ENCODE data around the gene ABCB10. TPM values are rescaled to one million over a fixed set of nuclear protein-coding genes. Genes with fewer than 3 reads are reported as not detected.

Gene ABCB10
- polyA plus RNA-seq (2013, experiment 1 of 2) = 7.1 TPM
- polyA plus RNA-seq (2013, experiment 2 of 2) = 7.7 TPM

GRCh38 chr1:229558460-229559335 is at the start of gene ABCB10:
ABCB10 (minus strand) TSS chr1:229558707; CDS start chr1:229558652, 55 bp downstream.
- H3K14ac ChIP-seq (ENCODE audit: low read length) = peak within 1 kb of the TSS; percentile 98
- H3K27ac ChIP-seq (replicated peaks; ENCODE audit: low read length) = peak within 1 kb of the TSS; percentile 89
- peak within 1 kb of the TSS; percentile 94 for H3K9ac ChIP-seq (ENCODE audit: low read depth, low read length, poor library complexity)
- peak within 1 kb of the TSS; percentile 96 for H3K18ac ChIP-seq (ENCODE audit: low read length)
- peak within 1 kb of the TSS; percentile 27 for H2BK120ac ChIP-seq (ENCODE audit: low read depth, low read length)
- H3K79me1 ChIP-seq (ENCODE audit: low read depth, low read length) = no peaks in the 10 kb centered on the region
- H3K4me3 ChIP-seq (ENCODE audit: low read length in 2 of 2) = peak within 1 kb of the TSS; percentile 76 to 96
- DNase-seq (ENCODE audit: low spot score) = peak; percentile 98
- WGBS, 2 donors (ENCODE audit: extremely low coverage in 2 of 2, insufficient read length in 2 of 2, insufficient replicate concordance in 1 of 2) = no CpG with 5 or more reads among the region's 109 CpGs
- H2AFZ ChIP-seq (ENCODE audit: low read length) = peak within 1 kb of the TSS; percentile 89
- no peak within 1 kb of the TSS for H3K4ac ChIP-seq (ENCODE audit: low read length)
- H3K27me3 ChIP-seq (ENCODE audit: control insufficient read depth in 3 of 3, insufficient read depth in 3 of 3, low read depth in 1 of 3, low read length in 3 of 3) = no peaks in the 10 kb centered on the region
- H3K23ac ChIP-seq (ENCODE audit: low read depth, low read length, poor library complexity) = peak within 1 kb of the TSS; percentile 95
- peak within 1 kb of the TSS; percentile 78 for H3K4me2 ChIP-seq (ENCODE audit: insufficient read depth, low read length, poor library complexity, severe bottlenecking)
- peak within 1 kb of the TSS; percentile 84 for H2BK15ac ChIP-seq (ENCODE audit: low read length)
- H3K4me1 ChIP-seq (ENCODE audit: control insufficient read depth in 2 of 2, insufficient read depth in 1 of 2, low read depth in 1 of 2, low read length in 2 of 2) = peaks cover 9 to 14% of the 10 kb centered on the region in 2 donors
- no peak within 1 kb of the TSS for H2BK12ac ChIP-seq (ENCODE audit: low read length)
- no peaks in the 10 kb centered on the region for H3K9me3 ChIP-seq (replicated peaks in 1 of 2; ENCODE audit: control insufficient read depth in 2 of 2, insufficient read depth in 1 of 2, low read depth in 1 of 2, low read length in 2 of 2)
- H4K91ac ChIP-seq (ENCODE audit: low read depth, low read length, poor library complexity) = no peak within 1 kb of the TSS
- peak within 1 kb of the TSS; percentile 92 for H2BK5ac ChIP-seq (ENCODE audit: low read length)
- H3K36me3 ChIP-seq (replicated peaks in 1 of 2; ENCODE audit: control insufficient read depth in 2 of 2, insufficient read depth in 2 of 2, low read length in 2 of 2) = peaks cover 0 to 6% of the 10 kb centered on the region in 2 donors
- no peak within 1 kb of the TSS for H2AK5ac ChIP-seq (ENCODE audit: low read depth, low read length)
- no peak within 1 kb of the TSS for H4K8ac ChIP-seq (ENCODE audit: low read depth, low read length)

- Histone ChIP-seq H2AFZ (ENCODE audit: low read length) (no peak overlapping the region), H3K36me3 (replicated peaks in 1 of 2; ENCODE audit: control insufficient read depth in 2 of 2, insufficient read depth in 2 of 2, low read length in 2 of 2) (peaks cover 19 to 99% of the 10 kb centered on the region in 2 donors), H3K23ac (ENCODE audit: low read depth, low read length, poor library complexity) (no peak overlapping the region)
These were observed 48.9 kb upstream of the ABCB10 start for GRCh38 chr1:229607370-229607769.

GRCh38 chr1:229603371-229604005 is 45.0 kb upstream of the ABCB10 start:
- Histone ChIP-seq H3K18ac (ENCODE audit: low read length) (no peak overlapping the region), H2BK120ac (ENCODE audit: low read depth, low read length) (no peak overlapping the region), H3K14ac (ENCODE audit: low read length) (no peak overlapping the region), H3K27me3 (ENCODE audit: control insufficient read depth in 3 of 3, insufficient read depth in 3 of 3, low read depth in 1 of 3, low read length in 3 of 3) (no peaks in the 10 kb centered on the region), H2BK5ac (ENCODE audit: low read length) (no peak overlapping the region), H2AFZ (ENCODE audit: low read length) (no peak overlapping the region), H3K36me3 (replicated peaks in 1 of 2; ENCODE audit: control insufficient read depth in 2 of 2, insufficient read depth in 2 of 2, low read length in 2 of 2) (peaks cover 20 to 95% of the 10 kb centered on the region in 2 donors), H4K8ac (ENCODE audit: low read depth, low read length) (no peak overlapping the region), H4K91ac (ENCODE audit: low read depth, low read length, poor library complexity) (no peak overlapping the region), H2AK5ac (ENCODE audit: low read depth, low read length) (no peak overlapping the region), H2BK15ac (ENCODE audit: low read length) (no peak overlapping the region), H3K9ac (ENCODE audit: low read depth, low read length, poor library complexity) (no peak overlapping the region), H3K4ac (ENCODE audit: low read length) (no peak overlapping the region), H3K23ac (ENCODE audit: low read depth, low read length, poor library complexity) (no peak overlapping the region), H3K4me3 (ENCODE audit: low read length in 2 of 2) (no peak overlapping the region), H3K4me2 (ENCODE audit: insufficient read depth, low read length, poor library complexity, severe bottlenecking) (no peak overlapping the region), H3K4me1 (ENCODE audit: control insufficient read depth in 2 of 2, insufficient read depth in 1 of 2, low read depth in 1 of 2, low read length in 2 of 2) (no peaks in the 10 kb centered on the region), H3K79me1 (ENCODE audit: low read depth, low read length) (peaks cover 2% of the 10 kb centered on the region), H2BK12ac (ENCODE audit: low read length) (no peak overlapping the region), H3K9me3 (replicated peaks in 1 of 2; ENCODE audit: control insufficient read depth in 2 of 2, insufficient read depth in 1 of 2, low read depth in 1 of 2, low read length in 2 of 2) (no peaks in the 10 kb centered on the region), H3K27ac (replicated peaks; ENCODE audit: low read length) (no peak overlapping the region)
- no peak for DNase-seq (ENCODE audit: low spot score)
- WGBS, 2 donors (ENCODE audit: extremely low coverage in 2 of 2, insufficient read length in 2 of 2, insufficient replicate concordance in 1 of 2) = no CpG with 5 or more reads among the region's 7 CpGs

More at GRCh38 chr1:229607370-229607769, 48.9 kb upstream of the ABCB10 start:
- Histone ChIP-seq H2BK12ac (ENCODE audit: low read length) (no peak overlapping the region), H3K4me1 (ENCODE audit: control insufficient read depth in 2 of 2, insufficient read depth in 1 of 2, low read depth in 1 of 2, low read length in 2 of 2) (no peaks in the 10 kb centered on the region), H2AK5ac (ENCODE audit: low read depth, low read length) (no peak overlapping the region), H2BK5ac (ENCODE audit: low read length) (no peak overlapping the region), H3K79me1 (ENCODE audit: low read depth, low read length) (peaks cover under 1% of the 10 kb centered on the region), H2BK15ac (ENCODE audit: low read length) (no peak overlapping the region), H4K8ac (ENCODE audit: low read depth, low read length) (no peak overlapping the region), H3K27ac (replicated peaks; ENCODE audit: low read length) (no peak overlapping the region), H3K27me3 (ENCODE audit: control insufficient read depth in 3 of 3, insufficient read depth in 3 of 3, low read depth in 1 of 3, low read length in 3 of 3) (no peaks in the 10 kb centered on the region), H3K4ac (ENCODE audit: low read length) (no peak overlapping the region), H3K9ac (ENCODE audit: low read depth, low read length, poor library complexity) (no peak overlapping the region), H2BK120ac (ENCODE audit: low read depth, low read length) (no peak overlapping the region), H4K91ac (ENCODE audit: low read depth, low read length, poor library complexity) (no peak overlapping the region), H3K9me3 (replicated peaks in 1 of 2; ENCODE audit: control insufficient read depth in 2 of 2, insufficient read depth in 1 of 2, low read depth in 1 of 2, low read length in 2 of 2) (no peaks in the 10 kb centered on the region), H3K4me3 (ENCODE audit: low read length in 2 of 2) (no peak overlapping the region), H3K18ac (ENCODE audit: low read length) (no peak overlapping the region), H3K4me2 (ENCODE audit: insufficient read depth, low read length, poor library complexity, severe bottlenecking) (no peak overlapping the region), H3K14ac (ENCODE audit: low read length) (no peak overlapping the region)
- WGBS, 2 donors (ENCODE audit: extremely low coverage in 2 of 2, insufficient read length in 2 of 2, insufficient replicate concordance in 1 of 2) = no CpG with 5 or more reads among the region's 2 CpGs
- DNase-seq (ENCODE audit: low spot score) = no peak

GRCh38 chr1:229600229-229600628 is 41.7 kb upstream of the ABCB10 start:
- no peak for DNase-seq (ENCODE audit: low spot score)
- Histone ChIP-seq H3K14ac (ENCODE audit: low read length) (no peak overlapping the region), H3K18ac (ENCODE audit: low read length) (no peak overlapping the region), H4K91ac (ENCODE audit: low read depth, low read length, poor library complexity) (no peak overlapping the region), H3K27me3 (ENCODE audit: control insufficient read depth in 3 of 3, insufficient read depth in 3 of 3, low read depth in 1 of 3, low read length in 3 of 3) (no peaks in the 10 kb centered on the region), H4K8ac (ENCODE audit: low read depth, low read length) (no peak overlapping the region), H3K4me3 (ENCODE audit: low read length in 2 of 2) (no peak overlapping the region), H3K4ac (ENCODE audit: low read length) (no peak overlapping the region), H3K23ac (ENCODE audit: low read depth, low read length, poor library complexity) (no peak overlapping the region), H3K4me1 (ENCODE audit: control insufficient read depth in 2 of 2, insufficient read depth in 1 of 2, low read depth in 1 of 2, low read length in 2 of 2) (no peaks in the 10 kb centered on the region), H3K9ac (ENCODE audit: low read depth, low read length, poor library complexity) (no peak overlapping the region), H3K36me3 (replicated peaks in 1 of 2; ENCODE audit: control insufficient read depth in 2 of 2, insufficient read depth in 2 of 2, low read length in 2 of 2) (peaks cover 16 to 85% of the 10 kb centered on the region in 2 donors), H2BK120ac (ENCODE audit: low read depth, low read length) (no peak overlapping the region), H2BK5ac (ENCODE audit: low read length) (no peak overlapping the region), H2BK15ac (ENCODE audit: low read length) (no peak overlapping the region), H2AFZ (ENCODE audit: low read length) (no peak overlapping the region), H3K79me1 (ENCODE audit: low read depth, low read length) (peaks cover 2% of the 10 kb centered on the region), H3K9me3 (replicated peaks in 1 of 2; ENCODE audit: control insufficient read depth in 2 of 2, insufficient read depth in 1 of 2, low read depth in 1 of 2, low read length in 2 of 2) (no peaks in the 10 kb centered on the region), H3K27ac (replicated peaks; ENCODE audit: low read length) (no peak overlapping the region), H2BK12ac (ENCODE audit: low read length) (no peak overlapping the region), H3K4me2 (ENCODE audit: insufficient read depth, low read length, poor library complexity, severe bottlenecking) (no peak overlapping the region), H2AK5ac (ENCODE audit: low read depth, low read length) (no peak overlapping the region)
- no CpG with 5 or more reads among the region's 5 CpGs for WGBS, 2 donors (ENCODE audit: extremely low coverage in 2 of 2, insufficient read length in 2 of 2, insufficient replicate concordance in 1 of 2)

All from neuronal stem cell (in vitro differentiated cells).